Stimulated activated CD8-positive, alpha-beta memory T cell treated with anti-CD3 and anti-CD28 coated beads, Interleukin-2, amount 100 ng/mL, for 48 hours (primary cell): ENCODE measurements around the gene METTL15.
"Not testable (repeated sequence)": the region's sequence is repeated elsewhere in the genome, so short reads cannot be mapped to it uniquely, and the experiment has no call there.

Experiments used
- DNase-seq, 2 donors: peaks; one replicate each; pipeline ENCODE4 v3.0.0-alpha.2; 2020; ENCODE audit warnings: low read depth in 2 of 2

METTL15 gene

GRCh38 chr11:28195449-28195848 lies 87.3 kb downstream of the METTL15 start:
- no peak for DNase-seq

DNA sequence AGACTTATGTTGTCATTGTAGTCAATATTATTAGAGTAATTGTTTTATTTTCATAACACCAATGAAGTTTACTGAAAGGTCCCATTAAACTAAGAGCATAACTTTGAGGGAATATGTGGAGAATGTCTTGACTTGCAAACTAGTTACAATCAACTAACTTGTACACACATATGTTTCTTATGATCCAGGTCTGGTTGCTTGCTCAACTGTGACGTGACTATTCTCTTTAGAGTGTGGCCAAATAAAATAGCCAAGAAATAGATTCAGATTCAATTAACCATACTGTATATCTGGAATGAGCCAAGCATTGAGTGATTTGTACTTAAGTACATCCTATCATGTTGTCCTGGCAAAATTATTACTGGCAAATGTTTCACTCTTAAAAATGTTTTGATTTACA lies 101.7 kb downstream of the METTL15 start:
- DNase-seq = no peak

- DNase-seq = not testable (repeated sequence)
Measured at GRCh38 chr11:28222063-28222462, 113.9 kb downstream of the METTL15 start.

- DNase-seq = no peak
Measured at GRCh38 chr11:28223577-28223976, 115.4 kb downstream of the METTL15 start.

- no peak for DNase-seq
Measured at GRCh38 chr11:28223994-28224393, 115.8 kb downstream of the METTL15 start.

GRCh38 chr11:28227460-28227859 lies 119.3 kb downstream of the METTL15 start:
- no peak for DNase-seq

GRCh38 chr11:28228196-28228895 lies 120.2 kb downstream of the METTL15 start:
- no peak for DNase-seq

GRCh38 chr11:28231475-28231874 lies 123.3 kb downstream of the METTL15 start:
- DNase-seq = no peak

DNA sequence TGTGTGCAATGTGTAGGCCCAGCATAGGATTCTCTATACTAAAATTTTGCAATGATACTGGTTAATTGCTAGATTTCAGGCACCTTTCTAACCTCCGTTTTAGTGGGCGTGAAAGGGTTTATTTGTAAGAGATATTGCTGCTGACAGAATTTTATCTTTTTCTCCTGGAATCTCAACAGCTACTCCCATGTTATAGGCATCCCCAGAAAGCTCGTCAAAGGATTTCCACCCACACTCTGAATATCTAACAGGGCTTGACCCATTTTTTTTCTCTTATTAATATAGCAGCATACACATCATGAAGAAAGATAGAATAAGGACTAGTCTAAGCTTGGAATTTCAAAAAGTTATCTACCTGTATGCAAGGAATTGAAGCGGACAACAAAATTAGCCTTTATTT lies 124.5 kb downstream of the METTL15 start:
- no peak for DNase-seq

DNA sequence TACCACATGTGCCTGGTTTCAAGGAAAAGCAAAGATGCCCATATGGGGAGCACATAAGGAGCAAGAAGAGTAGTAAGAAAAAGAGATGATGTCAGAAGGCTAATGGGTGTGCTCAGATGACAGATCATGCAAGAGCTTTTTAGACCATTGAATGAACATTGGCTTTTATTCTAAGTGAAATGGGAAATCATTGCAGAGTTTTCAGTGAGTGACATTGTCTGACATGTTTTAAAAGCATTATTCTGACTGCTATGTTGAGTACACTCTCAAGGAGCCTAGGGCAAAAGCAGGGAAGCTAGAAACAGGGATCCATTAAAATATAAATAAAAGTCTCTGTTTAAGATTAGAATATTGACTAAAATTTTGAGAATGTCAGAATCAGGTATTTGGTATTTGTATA lies 133.6 kb downstream of the METTL15 start:
- DNase-seq = no peak

DNA sequence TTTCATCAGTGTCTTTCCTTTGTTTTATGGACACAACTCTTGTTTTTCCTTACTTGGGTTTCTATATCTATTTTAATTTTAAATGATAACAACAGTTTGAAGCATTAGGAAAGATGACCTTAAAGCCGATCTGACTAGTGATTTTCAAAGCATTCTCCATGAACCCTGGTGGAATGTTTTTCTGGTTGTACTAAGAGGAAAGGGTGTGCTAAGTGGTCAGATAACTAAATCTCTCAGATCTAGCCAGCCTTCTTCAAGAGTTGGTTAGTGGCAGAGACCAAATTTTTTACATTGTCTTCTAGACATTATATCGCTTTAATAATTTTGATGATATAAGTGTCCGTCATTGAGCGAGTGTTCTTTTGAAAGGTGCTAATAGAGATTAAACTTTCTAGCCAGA lies 134.4 kb downstream of the METTL15 start:
- no peak for DNase-seq

DNA sequence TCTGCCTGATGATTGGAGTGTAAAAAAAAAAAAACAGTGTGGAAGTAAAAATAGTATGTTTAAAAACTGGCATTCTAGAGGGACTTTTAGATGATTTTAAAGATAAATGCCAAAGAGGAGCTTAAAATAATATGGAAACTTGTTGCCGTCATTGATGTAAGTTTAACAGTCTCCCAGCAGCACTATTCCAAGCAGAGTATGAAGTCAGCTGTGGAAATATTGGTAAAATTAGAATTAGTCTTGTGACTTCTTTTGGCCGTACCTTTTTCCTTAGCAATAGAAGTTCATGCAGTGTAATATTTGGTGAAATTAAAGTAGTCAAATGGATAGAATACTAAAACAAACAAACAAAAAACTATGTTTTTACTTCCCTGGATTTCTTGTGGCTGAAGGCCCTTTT lies 134.9 kb downstream of the METTL15 start:
- no peak for DNase-seq

GRCh38 chr11:28243581-28243980 lies 135.4 kb downstream of the METTL15 start:
- DNase-seq = no peak

- DNase-seq = no peak
Measured at GRCh38 chr11:28245131-28245530, 136.9 kb downstream of the METTL15 start.

GRCh38 chr11:28250192-28250591 lies 142.0 kb downstream of the METTL15 start:
- DNase-seq = no peak

DNA sequence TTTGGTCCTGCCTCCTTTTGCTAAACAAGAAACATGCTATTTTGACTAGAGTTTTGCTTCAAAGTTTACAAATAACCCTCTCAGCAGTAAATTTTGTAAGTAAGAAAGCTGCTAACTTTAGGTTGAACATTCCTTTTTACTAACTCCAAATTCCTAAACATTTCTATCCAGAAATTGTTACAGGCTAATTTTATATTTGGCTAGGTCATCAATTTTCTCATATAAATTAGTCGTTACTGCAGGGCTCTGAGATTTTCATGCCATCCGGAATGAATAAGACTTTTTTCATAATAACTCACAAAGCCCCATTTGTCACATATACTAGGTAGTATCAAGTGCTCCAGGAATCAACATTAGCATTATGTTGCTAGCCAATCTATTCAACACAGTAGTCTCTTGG lies 143.1 kb downstream of the METTL15 start:
- no peak for DNase-seq

DNA sequence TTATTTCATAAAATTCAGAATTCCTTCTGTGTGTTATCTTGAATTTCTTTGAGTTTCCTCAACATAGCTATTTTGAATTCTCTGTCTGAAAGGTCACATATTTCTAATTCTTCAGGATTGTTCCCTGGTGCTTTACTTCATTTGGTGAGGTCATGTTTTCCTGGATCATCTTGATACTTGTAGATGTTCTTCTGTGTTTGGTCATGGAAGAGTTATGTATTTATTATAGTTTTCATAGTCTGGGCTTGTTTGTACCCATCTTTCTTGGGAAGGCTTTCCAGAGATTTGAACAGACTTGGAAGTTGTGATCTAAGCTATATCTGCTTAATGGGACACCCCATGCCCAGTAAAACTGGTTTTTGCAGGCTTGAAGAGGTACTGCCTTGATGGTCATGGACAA lies 149.6 kb downstream of the METTL15 start:
- no peak for DNase-seq

- no peak for DNase-seq
Measured at GRCh38 chr11:28259177-28259843, 151.1 kb downstream of the METTL15 start.

GRCh38 chr11:28268925-28269324 lies 160.7 kb downstream of the METTL15 start:
- DNase-seq = no peak

DNA sequence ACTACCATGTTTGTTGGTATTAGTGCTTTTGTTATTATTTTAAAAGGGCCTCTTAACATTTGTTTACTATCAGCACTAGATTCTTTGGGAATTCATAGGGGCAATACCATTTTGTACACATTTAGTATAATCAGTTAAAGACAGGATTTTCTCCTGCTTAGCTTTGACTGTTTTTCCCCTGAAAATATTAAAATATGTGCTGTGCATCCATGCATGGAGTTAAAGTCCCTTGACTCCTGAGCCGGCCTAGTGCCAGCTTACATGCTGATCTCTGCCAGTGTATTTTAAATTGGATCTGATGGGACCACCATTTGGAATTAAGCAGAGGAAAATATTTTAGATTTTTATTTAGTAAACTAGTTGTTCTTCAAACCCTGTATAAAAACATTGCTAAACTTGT lies 161.4 kb downstream of the METTL15 start:
- DNase-seq = no peak

GRCh38 chr11:28272247-28272646 lies 164.1 kb downstream of the METTL15 start:
- not testable (repeated sequence) for DNase-seq

GRCh38 chr11:28274216-28274615 lies 166.0 kb downstream of the METTL15 start:
- DNase-seq = no peak

DNA sequence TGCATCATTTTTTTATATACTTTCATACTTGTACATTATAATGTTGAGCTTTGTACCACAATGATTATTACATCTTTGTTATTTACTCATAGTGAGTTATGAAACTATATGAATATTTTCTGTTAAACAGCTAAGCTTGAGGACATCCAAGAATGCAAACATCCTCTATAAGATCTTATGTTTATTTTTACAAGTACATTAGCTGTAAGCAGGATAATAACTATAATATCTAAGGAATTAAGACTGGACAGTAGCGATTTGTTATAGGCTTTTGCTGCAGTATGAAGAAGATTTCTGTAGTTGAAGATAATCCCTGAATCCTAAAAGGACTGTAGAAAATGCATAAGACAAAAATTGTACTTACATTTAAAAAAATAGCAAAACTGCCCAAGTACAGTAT lies 176.0 kb downstream of the METTL15 start:
- DNase-seq = no peak

DNA sequence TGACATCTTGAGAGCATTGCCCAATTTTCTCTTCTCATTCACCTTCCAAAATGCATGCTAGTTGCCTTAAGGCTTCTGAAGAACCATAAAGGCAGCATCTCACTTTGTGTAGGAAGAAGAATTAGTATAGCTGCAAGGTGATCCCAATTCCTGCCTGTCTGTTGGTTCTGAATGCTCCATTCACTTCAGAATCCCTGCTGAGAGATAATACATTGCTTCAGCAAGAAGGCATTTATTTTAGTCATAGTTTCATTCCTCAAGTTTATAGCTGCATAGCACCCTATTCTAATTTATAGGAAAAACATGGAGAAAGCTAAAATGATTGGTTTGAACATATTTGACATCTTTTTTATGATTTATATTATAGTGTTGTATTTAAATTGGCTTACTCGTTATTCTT lies 181.3 kb downstream of the METTL15 start:
- no peak for DNase-seq
